Measurements from ENCODE around the gene EXOC4.

EXOC4 gene

GRCh38 chr7:133330085-133330484 lies 77.2 kb downstream of the EXOC4 start:
- Histone ChIP-seq H3K36me3 (peaks cover 45% of the 10 kb centered on the region), H3K27me3 (no peaks in the 10 kb centered on the region), H3K4me1 (no peaks in the 10 kb centered on the region), H3K4me3 (no peak overlapping the region), H3K4me2 (no peak overlapping the region), H4K20me1 (no peaks in the 10 kb centered on the region), H3K9ac (no peak overlapping the region), H3K9me3 (peaks cover 26% of the 10 kb centered on the region), H3K27ac (no peak overlapping the region)
- no peak for TF ChIP-seq Cebpa-rat (IDR thresholded peaks at IDR 0.05)

GRCh38 chr7:133331861-133332260 lies 79.0 kb downstream of the EXOC4 start:
- no peaks in the 10 kb centered on the region for H3K27me3 ChIP-seq
- no peaks in the 10 kb centered on the region for H3K4me1 ChIP-seq
- H3K9ac ChIP-seq: no peak overlapping the region
- H3K9me3 ChIP-seq: peaks cover 24% of the 10 kb centered on the region
- H3K27ac ChIP-seq: no peak overlapping the region
- no peak overlapping the region for H3K4me2 ChIP-seq
- peaks cover 40% of the 10 kb centered on the region for H3K36me3 ChIP-seq
- H4K20me1 ChIP-seq: no peaks in the 10 kb centered on the region
- no peak overlapping the region for H3K4me3 ChIP-seq
- no peak for TF ChIP-seq Cebpa-rat (IDR thresholded peaks at IDR 0.05)

DNA sequence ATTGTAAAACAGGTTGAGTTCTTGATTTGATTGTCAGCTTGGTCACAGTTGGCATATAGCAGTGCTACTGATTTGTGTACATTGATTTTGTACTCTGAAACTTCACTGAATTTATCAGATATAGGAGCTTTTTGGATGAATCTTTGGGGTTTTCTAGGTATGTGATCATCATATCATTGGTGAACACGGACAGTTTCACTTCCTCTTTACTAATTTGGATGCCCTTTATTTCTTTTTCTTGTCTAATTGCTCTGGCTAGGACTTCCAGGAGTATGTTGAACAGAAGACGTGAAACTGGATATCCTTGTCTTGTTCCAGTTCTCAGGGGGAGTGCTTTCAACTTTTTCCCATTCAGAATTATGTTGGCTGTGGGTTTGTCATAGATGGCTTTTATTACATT lies 86.9 kb downstream of the EXOC4 start:
- H3K9ac ChIP-seq: no peak overlapping the region
- H3K4me1 ChIP-seq: no peaks in the 10 kb centered on the region
- H3K4me3 ChIP-seq: no peak overlapping the region
- H4K20me1 ChIP-seq: no peaks in the 10 kb centered on the region
- no peak for TF ChIP-seq Cebpa-rat (IDR thresholded peaks at IDR 0.05)
- no peaks in the 10 kb centered on the region for H3K27me3 ChIP-seq
- peaks cover 57% of the 10 kb centered on the region for H3K36me3 ChIP-seq
- H3K9me3 ChIP-seq: peaks cover 63% of the 10 kb centered on the region
- H3K27ac ChIP-seq: no peak overlapping the region
- no peak overlapping the region for H3K4me2 ChIP-seq

DNA sequence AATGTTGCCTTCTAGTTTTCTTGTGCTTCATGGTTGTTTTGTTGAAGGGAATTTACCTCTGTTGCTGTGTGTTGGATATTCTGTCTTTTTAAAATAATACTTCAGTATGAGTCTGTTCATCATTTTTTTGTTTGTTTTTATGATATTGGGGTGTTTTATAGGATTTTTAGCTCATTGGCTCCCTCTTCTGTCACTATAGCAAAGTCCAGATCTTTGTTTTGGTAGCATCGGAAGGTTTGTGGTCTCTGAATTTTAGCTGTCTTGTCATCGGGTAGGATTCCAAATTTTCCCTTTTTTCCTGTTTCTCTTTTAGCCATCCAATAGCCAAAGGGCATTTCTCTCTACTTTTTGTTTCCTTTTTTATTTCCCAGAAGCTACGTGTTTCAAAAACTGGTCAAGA lies 91.4 kb downstream of the EXOC4 start:
- Histone ChIP-seq H3K4me2 (no peak overlapping the region), H3K4me1 (no peaks in the 10 kb centered on the region), H3K36me3 (peaks cover 41% of the 10 kb centered on the region), H3K27me3 (no peaks in the 10 kb centered on the region), H3K9ac (no peak overlapping the region), H3K4me3 (no peak overlapping the region), H4K20me1 (no peaks in the 10 kb centered on the region; the same call in 1 of the 2 replicates), H3K27ac (no peak overlapping the region), H3K9me3 (peaks cover 34% of the 10 kb centered on the region)
- TF ChIP-seq Cebpa-rat (IDR thresholded peaks at IDR 0.05): no peak

GRCh38 chr7:133345690-133346421 lies 93.0 kb downstream of the EXOC4 start:
- Histone ChIP-seq H3K27me3 (no peaks in the 10 kb centered on the region), H3K27ac (no peak overlapping the region), H3K9me3 (peaks cover 27% of the 10 kb centered on the region), H4K20me1 (no peaks in the 10 kb centered on the region; the same call in 1 of the 2 replicates), H3K4me3 (no peak overlapping the region), H3K4me2 (no peak overlapping the region), H3K36me3 (peaks cover 31% of the 10 kb centered on the region), H3K9ac (no peak overlapping the region), H3K4me1 (no peaks in the 10 kb centered on the region)
- no peak for TF ChIP-seq Cebpa-rat (IDR thresholded peaks at IDR 0.05)

DNA sequence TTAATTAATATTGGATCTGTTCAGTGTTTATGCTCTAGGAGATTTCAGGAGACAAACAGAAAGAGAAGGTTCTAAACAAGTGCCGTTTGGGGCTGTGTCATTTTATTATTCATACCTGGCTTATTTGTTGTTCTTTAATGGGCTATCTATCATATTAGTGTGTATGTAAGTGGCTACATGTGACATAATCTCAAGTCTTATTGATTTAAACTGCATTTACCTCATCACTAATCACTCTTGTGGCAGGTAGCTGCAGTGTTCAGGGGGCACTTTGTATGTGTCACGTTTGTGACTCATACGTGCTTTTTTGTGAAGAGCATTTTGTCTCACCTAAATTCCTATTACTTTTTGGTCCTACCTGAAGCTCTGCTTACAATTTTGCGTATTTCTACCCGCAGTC lies 95.4 kb downstream of the EXOC4 start:
- H3K36me3 ChIP-seq: peaks cover 17% of the 10 kb centered on the region; the same call in 1 of the 2 replicates
- H3K4me3 ChIP-seq: no peak overlapping the region
- no peaks in the 10 kb centered on the region for H3K4me1 ChIP-seq
- no peak for TF ChIP-seq Cebpa-rat (IDR thresholded peaks at IDR 0.05)
- no peaks in the 10 kb centered on the region for H3K27me3 ChIP-seq
- H3K4me2 ChIP-seq: no peak overlapping the region
- no peaks in the 10 kb centered on the region; the same call in 1 of the 2 replicates for H4K20me1 ChIP-seq
- H3K27ac ChIP-seq: no peak overlapping the region
- H3K9ac ChIP-seq: no peak overlapping the region
- peaks cover 26% of the 10 kb centered on the region for H3K9me3 ChIP-seq

GRCh38 chr7:133349101-133349500 lies 96.2 kb downstream of the EXOC4 start:
- H4K20me1 ChIP-seq: no peaks in the 10 kb centered on the region; the same call in 1 of the 2 replicates
- H3K9me3 ChIP-seq: peaks cover 30% of the 10 kb centered on the region
- TF ChIP-seq Cebpa-rat (IDR thresholded peaks at IDR 0.05): no peak
- H3K4me3 ChIP-seq: no peak overlapping the region
- no peaks in the 10 kb centered on the region for H3K4me1 ChIP-seq
- H3K4me2 ChIP-seq: no peak overlapping the region
- peaks cover 14% of the 10 kb centered on the region; the same call in 1 of the 2 replicates for H3K36me3 ChIP-seq
- H3K9ac ChIP-seq: no peak overlapping the region
- no peak overlapping the region for H3K27ac ChIP-seq
- no peaks in the 10 kb centered on the region for H3K27me3 ChIP-seq

DNA sequence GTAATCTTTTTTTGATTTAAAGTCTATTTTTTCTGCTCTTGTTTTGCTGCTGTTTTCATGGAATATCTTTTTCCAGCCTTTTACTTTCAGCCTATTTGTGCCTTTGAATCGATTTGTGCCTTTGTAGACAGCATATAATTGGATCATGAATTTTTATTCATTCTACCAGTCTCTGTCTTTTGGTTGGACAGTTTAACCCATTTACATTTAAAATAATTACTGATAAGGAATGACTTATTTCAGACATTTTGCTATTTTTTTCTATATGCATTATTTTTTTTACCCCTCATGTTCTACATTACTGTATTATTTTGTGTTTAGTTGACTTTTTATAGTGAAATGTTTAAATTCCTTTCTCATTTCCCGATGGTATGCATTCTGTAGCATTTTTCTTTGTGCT lies 99.6 kb downstream of the EXOC4 start:
- Histone ChIP-seq H3K9ac (no peak overlapping the region), H3K4me1 (no peaks in the 10 kb centered on the region), H3K9me3 (peaks cover 30% of the 10 kb centered on the region), H3K27ac (no peak overlapping the region), H4K20me1 (no peaks in the 10 kb centered on the region), H3K36me3 (peaks cover 17% of the 10 kb centered on the region), H3K4me2 (no peak overlapping the region), H3K27me3 (no peaks in the 10 kb centered on the region), H3K4me3 (no peak overlapping the region)
- no peak for TF ChIP-seq Cebpa-rat (IDR thresholded peaks at IDR 0.05)

DNA sequence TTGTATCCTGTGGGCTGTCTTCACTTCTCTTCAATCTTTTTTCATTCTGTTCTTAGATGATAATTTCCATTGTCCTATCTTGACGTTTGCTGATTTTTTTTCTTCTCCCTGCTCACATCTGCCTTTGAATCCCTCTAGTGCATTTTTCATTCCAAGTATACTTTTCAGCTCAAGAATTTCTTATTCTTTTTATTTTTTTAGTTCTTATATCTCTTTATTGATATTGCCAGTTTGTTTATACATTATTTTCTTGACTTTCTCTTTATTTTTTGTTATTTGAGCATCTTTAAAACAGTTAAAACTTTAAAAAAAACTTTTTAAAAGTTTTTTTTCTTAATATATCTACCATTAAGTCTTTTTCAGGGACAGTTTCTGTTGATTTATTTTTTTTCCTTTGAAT lies 100.9 kb downstream of the EXOC4 start:
- H3K27ac ChIP-seq: no peak overlapping the region
- H3K9ac ChIP-seq: no peak overlapping the region
- no peaks in the 10 kb centered on the region for H3K27me3 ChIP-seq
- no peak for TF ChIP-seq Cebpa-rat (IDR thresholded peaks at IDR 0.05)
- H3K4me3 ChIP-seq: no peak overlapping the region
- peaks cover 30% of the 10 kb centered on the region for H3K9me3 ChIP-seq
- H3K4me2 ChIP-seq: no peak overlapping the region
- H4K20me1 ChIP-seq: no peaks in the 10 kb centered on the region
- H3K36me3 ChIP-seq: peaks cover 13% of the 10 kb centered on the region
- no peaks in the 10 kb centered on the region for H3K4me1 ChIP-seq

DNA sequence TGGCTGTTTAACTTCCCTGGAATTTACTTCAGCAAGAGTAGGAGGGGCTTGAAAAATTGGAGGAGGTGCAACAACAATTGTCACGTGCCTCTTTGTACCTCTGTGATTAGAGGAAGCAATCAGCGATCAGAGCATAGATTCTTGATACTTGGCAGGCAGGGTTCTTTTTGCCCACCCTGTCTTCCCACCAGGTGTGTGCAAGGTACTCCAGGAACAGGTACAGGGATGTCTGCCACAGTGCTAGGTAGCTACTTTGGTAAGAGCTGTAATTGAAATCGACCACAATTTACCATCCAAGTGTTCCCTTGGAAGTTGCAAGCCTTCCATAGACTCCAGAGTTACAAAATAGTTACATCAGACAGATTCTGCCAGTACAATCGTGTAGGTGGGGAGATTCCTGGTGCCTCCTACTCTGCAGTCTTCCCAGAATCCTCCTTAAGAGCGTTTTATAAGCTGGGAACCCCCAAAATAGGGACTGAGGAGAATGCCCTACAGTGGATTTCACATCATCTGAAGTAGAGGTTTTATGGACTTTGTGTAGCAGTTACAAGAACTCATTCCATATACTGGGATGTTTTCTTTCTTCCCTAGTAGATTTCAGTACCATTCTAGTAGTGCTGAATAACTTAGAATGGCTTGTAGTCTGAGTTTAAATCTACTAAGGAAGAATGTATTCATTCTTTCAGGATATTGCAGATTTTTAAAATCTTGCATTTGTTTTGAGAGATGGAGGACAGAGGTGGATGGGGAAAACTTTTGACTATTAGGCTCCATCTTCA lies 101.9 kb downstream of the EXOC4 start:
- Histone ChIP-seq H3K9me3 (peaks cover 26% of the 10 kb centered on the region), H3K9ac (no peak overlapping the region), H3K27me3 (no peaks in the 10 kb centered on the region), H3K4me2 (no peak overlapping the region), H3K36me3 (peaks cover 8% of the 10 kb centered on the region), H3K4me3 (no peak overlapping the region), H3K27ac (no peak overlapping the region), H3K4me1 (no peaks in the 10 kb centered on the region), H4K20me1 (no peaks in the 10 kb centered on the region)
- no peak for TF ChIP-seq Cebpa-rat (IDR thresholded peaks at IDR 0.05)

Measured in BLaER1 (cell line).